Panc1 (cell line): ENCODE data around the gene MNAT1.

ENCODE experiments used
- CTCF ChIP-seq: fragments of 450-650 bp; IDR thresholded peaks from 2 replicates; pipeline ENCODE4 v1.5.1; 2017; ENCODE audit warnings: mild to moderate bottlenecking
- POLR2AphosphoS5 ChIP-seq: IDR thresholded peaks from 2 replicates; pipeline ENCODE4 v1.6.1; 2012; ENCODE audit warnings: mild to moderate bottlenecking, low read depth, low read length, moderate library complexity
- REST ChIP-seq, 2 experiments: IDR thresholded peaks; 2 replicates each; pipeline ENCODE4 v1.6.1; 2011 to 2012; ENCODE audit warnings: low read depth in 2 of 2, control low read depth in 1 of 2, low read length in 1 of 2, mild to moderate bottlenecking in 1 of 2, moderate library complexity in 1 of 2; ENCODE audit not compliant: insufficient read depth in 1 of 2

- no peak for TF ChIP-seq POLR2AphosphoS5
- TF ChIP-seq CTCF = no peak
- no peak for TF ChIP-seq REST (IDR thresholded peaks at IDR 0.05; ENCODE audit: insufficient read depth in 1 of 2, low read depth in 2 of 2, low read length in 1 of 2)
Observed at GRCh38 chr14:60807971-60808370, 73.4 kb downstream of the MNAT1 start.
